B cell (primary cell): Measurements from ENCODE around the gene FANCI. TPM values are rescaled to one million over a fixed set of nuclear protein-coding genes. Genes with fewer than 3 reads are reported as not detected.

Source experiments
- ATAC-seq: fragments of 200-7000 bp; cut with Tn5 transposase; one replicate; pipeline ENCODE4 v1.10.0; 2021; ENCODE audit warnings: low read depth, mild to moderate bottlenecking, moderate number of reproducible peaks, moderate library complexity
- CTCF ChIA-PET: fragments of 350-600 bp; sonication (Branson Sonifier 250); formaldehyde crosslinking; loops from one replicate; lab custom pipeline; 2021; ENCODE audit warnings: antibody characterized with exemption, inconsistent platforms; lab: Charles Lee
- POLR2A ChIA-PET: fragments of 350-600 bp; sonication (Branson Sonifier 250); formaldehyde crosslinking; loops from one replicate; lab custom pipeline; 2021; ENCODE audit warnings: antibody characterized with exemption; lab: Charles Lee
- DNase-seq: peaks from one replicate; pipeline ENCODE4 v3.0.0; 2013
- H2AFZ ChIP-seq: 2 replicates; pipeline ENCODE4 v1.6.1; 2012; ENCODE audit warnings: mild to moderate bottlenecking, low read depth, low read length; ENCODE audit not compliant: insufficient read depth, poor library complexity, severe bottlenecking
- H3K27ac ChIP-seq, 2 donors: 1 replicate in 1 of 2; 2 replicates in 1 of 2; pipeline ENCODE4 v1.5.1; 2012 to 2013; ENCODE audit warnings: low read length in 2 of 2, mild to moderate bottlenecking in 2 of 2, moderate library complexity in 1 of 2
- H3K27me3 ChIP-seq, 4 experiments: fragments of 200-600 bp in 1 of 4; sonication (generic) in 1 of 4; replicated peaks in 1 of 4; 1 replicate in 2 of 4; 2 replicates in 2 of 4; pipeline versions ENCODE4 v1.6.1 to v1.7.0; 2013 to 2016; ENCODE audit warnings: low read length in 3 of 4, mild to moderate bottlenecking in 2 of 4, mixed read lengths in 1 of 4, moderate library complexity in 1 of 4; ENCODE audit not compliant: insufficient read depth in 4 of 4, control insufficient read depth in 3 of 4; ENCODE audit errors: control extremely low read depth in 1 of 4
- H3K36me3 ChIP-seq, 2 experiments: replicated peaks in 1 of 2; 1 replicate in 1 of 2; 2 replicates in 1 of 2; pipeline versions ENCODE4 v1.6.1 to v1.7.1; 2013; ENCODE audit warnings: low read length in 1 of 2; ENCODE audit not compliant: insufficient read depth in 2 of 2, control insufficient read depth in 1 of 2; ENCODE audit errors: control extremely low read depth in 1 of 2, extremely low read depth in 1 of 2
- H3K4me1 ChIP-seq, 2 donors: fragments of 200-600 bp in 1 of 2; sonication (generic) in 1 of 2; 1 replicate in 1 of 2; 2 replicates in 1 of 2; pipeline versions ENCODE4 v1.5.1 to v1.6.1; 2013 to 2017; ENCODE audit warnings: low read length in 2 of 2; ENCODE audit not compliant: control insufficient read depth in 2 of 2, insufficient read depth in 2 of 2
- H3K4me2 ChIP-seq: replicated peaks from 2 replicates; pipeline ENCODE3; 2012; ENCODE audit warnings: mild to moderate bottlenecking, low read depth, low read length; ENCODE audit not compliant: poor library complexity, severe bottlenecking
- H3K4me3 ChIP-seq, 5 experiments: fragments of 200-600 bp in 1 of 5; sonication (generic) in 1 of 5; 1 replicate in 3 of 5; 2 replicates in 2 of 5; pipeline versions ENCODE4 v1.5.1 to v1.7.0; 2011 to 2016; ENCODE audit warnings: low read length in 4 of 5, mild to moderate bottlenecking in 4 of 5, low read depth in 2 of 5, control low read depth in 1 of 5, moderate library complexity in 1 of 5; ENCODE audit not compliant: insufficient read depth in 1 of 5; ENCODE audit errors: control extremely low read depth in 1 of 5, extremely low read depth in 1 of 5
- H3K79me2 ChIP-seq: fragments of 200-600 bp; sonication (generic); one replicate; pipeline ENCODE4 v1.6.0; 2016; ENCODE audit warnings: low read length; ENCODE audit not compliant: control insufficient read depth, insufficient read depth
- H3K9ac ChIP-seq: fragments of 200-600 bp; sonication (generic); 2 replicates; pipeline ENCODE4 v1.6.1; 2017; ENCODE audit warnings: mild to moderate bottlenecking, low read length, moderate library complexity
- H3K9me3 ChIP-seq, 3 donors: one replicate each; pipeline versions ENCODE4 v1.6.1 to v1.7.1; 2013; ENCODE audit warnings: low read length in 2 of 3; ENCODE audit not compliant: control insufficient read depth in 2 of 3, insufficient read depth in 1 of 3; ENCODE audit errors: control extremely low read depth in 1 of 3
- H4K20me1 ChIP-seq: 2 replicates; pipeline ENCODE4 v1.6.0; 2012; ENCODE audit warnings: mild to moderate bottlenecking, low read length; ENCODE audit not compliant: insufficient read depth, control insufficient read depth, poor library complexity, severe bottlenecking
- H3K27ac Mint-ChIP-seq: one replicate; pipeline ENCODE4 v1.8.0; 2021; ENCODE audit warnings: mixed read lengths
- H3K27me3 Mint-ChIP-seq: one replicate; pipeline ENCODE4 v1.8.0; 2021; ENCODE audit warnings: mixed read lengths
- H3K4me1 Mint-ChIP-seq: one replicate; pipeline ENCODE4 v1.8.0; 2021; ENCODE audit warnings: mixed read lengths
- H3K4me3 Mint-ChIP-seq: one replicate; pipeline ENCODE4 v1.8.0; 2021; ENCODE audit warnings: mixed read lengths
- H3K9me3 Mint-ChIP-seq: one replicate; pipeline ENCODE4 v1.8.0; 2022; ENCODE audit warnings: mixed read lengths; ENCODE audit not compliant: insufficient read depth
- EZH2 ChIP-seq: IDR thresholded peaks from 2 replicates; pipeline ENCODE4 v1.6.1; 2012; ENCODE audit warnings: borderline replicate concordance, low read depth, mild to moderate bottlenecking, moderate library complexity, low read length; ENCODE audit not compliant: insufficient read depth, poor library complexity, severe bottlenecking
- WGBS: methylation state at CpG from one replicate; pipeline ENCODE4 v1.1.5; 2013; ENCODE audit warnings: missing lambda C conversion rate; ENCODE audit not compliant: insufficient coverage; 5-methylcytosine and 5-hydroxymethylcytosine counted together
- intact Hi-C: fragments of 100-400 bp; cut with micrococcal nuclease; formaldehyde crosslinking; loops from one replicate; pipeline ENCODE4 v1.10.0; 2022
- polyA plus RNA-seq: library from polyadenylated mRNA; depleted of rRNA; stranded (reverse); fragments of >200 nt; gene quantifications from 2 replicates; pipeline ENCODE4 v1.2.3, GENCODE V29; 2012
- total RNA-seq, 2 donors: library from RNA; stranded (reverse); fragments of 120-200 nt in 1 of 2; gene quantifications; 1 replicate in 1 of 2; 2 replicates in 1 of 2; pipeline versions ENCODE4 v1.2.3 to v1.2.4, GENCODE V29; 2013 to 2022
- TF ChIP-seq, protein P1 (sequence below): fragments of 200-600 bp; IDR thresholded peaks from one replicate; pipeline ENCODE4 v1.8.0; 2022; ENCODE audit warnings: antibody characterized with exemption, mild to moderate bottlenecking

FANCI gene
- total and polyA plus RNA-seq, 2 donors (not counting 1 experiment from before 2014, with no cell fraction given), result 2.7 to 14.2 TPM

DNA sequence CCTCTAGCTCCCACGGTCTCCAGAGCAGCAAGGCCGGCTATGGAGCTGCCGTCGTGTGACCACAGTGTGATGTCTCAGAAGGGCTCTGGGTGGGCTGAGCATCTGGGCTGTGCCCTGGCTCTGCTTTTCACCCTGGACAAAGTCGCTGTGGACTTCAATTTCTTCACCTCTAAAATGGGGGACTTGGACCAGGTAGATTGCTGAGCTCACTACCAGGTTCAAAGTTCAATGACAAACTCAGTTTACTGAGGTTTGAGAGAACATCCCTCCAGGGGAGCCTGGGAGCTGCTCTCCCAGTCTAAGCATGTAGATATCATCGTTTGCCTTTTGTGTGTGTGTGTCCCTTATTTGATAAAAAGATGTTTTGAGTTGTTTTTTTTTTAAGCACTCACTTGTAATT is 47.5 kb upstream of the FANCI start:
- POLR2A ChIA-PET, result no interaction called here
- intact Hi-C loops, result no loop called here
- WGBS, result 100% methylated on average over 1 of the region's 6 CpGs
- Histone ChIP-seq H4K20me1 (no peaks in the 10 kb centered on the region), H3K9me3 (no peaks in the 10 kb centered on the region), H3K27me3 (no peaks in the 10 kb centered on the region), H3K36me3 (peaks cover 2 to 45% of the 10 kb centered on the region in 2 experiments), H3K9ac (no peak overlapping the region), H3K4me1 (no peaks in the 10 kb centered on the region), H3K79me2 (no peaks in the 10 kb centered on the region), H3K4me2 (no peak overlapping the region), H3K27ac (no peak overlapping the region), H2AFZ (no peak overlapping the region), H3K4me3 (no peak overlapping the region)
- DNase-seq, result no peak
- TF ChIP-seq EZH2, result no peak
- TF ChIP-seq, protein P1, sequence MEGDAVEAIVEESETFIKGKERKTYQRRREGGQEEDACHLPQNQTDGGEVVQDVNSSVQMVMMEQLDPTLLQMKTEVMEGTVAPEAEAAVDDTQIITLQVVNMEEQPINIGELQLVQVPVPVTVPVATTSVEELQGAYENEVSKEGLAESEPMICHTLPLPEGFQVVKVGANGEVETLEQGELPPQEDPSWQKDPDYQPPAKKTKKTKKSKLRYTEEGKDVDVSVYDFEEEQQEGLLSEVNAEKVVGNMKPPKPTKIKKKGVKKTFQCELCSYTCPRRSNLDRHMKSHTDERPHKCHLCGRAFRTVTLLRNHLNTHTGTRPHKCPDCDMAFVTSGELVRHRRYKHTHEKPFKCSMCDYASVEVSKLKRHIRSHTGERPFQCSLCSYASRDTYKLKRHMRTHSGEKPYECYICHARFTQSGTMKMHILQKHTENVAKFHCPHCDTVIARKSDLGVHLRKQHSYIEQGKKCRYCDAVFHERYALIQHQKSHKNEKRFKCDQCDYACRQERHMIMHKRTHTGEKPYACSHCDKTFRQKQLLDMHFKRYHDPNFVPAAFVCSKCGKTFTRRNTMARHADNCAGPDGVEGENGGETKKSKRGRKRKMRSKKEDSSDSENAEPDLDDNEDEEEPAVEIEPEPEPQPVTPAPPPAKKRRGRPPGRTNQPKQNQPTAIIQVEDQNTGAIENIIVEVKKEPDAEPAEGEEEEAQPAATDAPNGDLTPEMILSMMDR, result no peak
- Mint-ChIP-seq H3K27me3 (no peaks in the 10 kb centered on the region), H3K4me1 (no peaks in the 10 kb centered on the region), H3K9me3 (no peaks in the 10 kb centered on the region), H3K4me3 (no peak overlapping the region), H3K27ac (no peak overlapping the region)
- CTCF ChIA-PET, result interaction anchor here (2.2 to 5.7 kb wide), 2 partner anchors 11 to 18 kb away, joined by 8 to 38 read pairs; no protein-coding TSS in a partner anchor
- ATAC-seq, result no peak

DNA sequence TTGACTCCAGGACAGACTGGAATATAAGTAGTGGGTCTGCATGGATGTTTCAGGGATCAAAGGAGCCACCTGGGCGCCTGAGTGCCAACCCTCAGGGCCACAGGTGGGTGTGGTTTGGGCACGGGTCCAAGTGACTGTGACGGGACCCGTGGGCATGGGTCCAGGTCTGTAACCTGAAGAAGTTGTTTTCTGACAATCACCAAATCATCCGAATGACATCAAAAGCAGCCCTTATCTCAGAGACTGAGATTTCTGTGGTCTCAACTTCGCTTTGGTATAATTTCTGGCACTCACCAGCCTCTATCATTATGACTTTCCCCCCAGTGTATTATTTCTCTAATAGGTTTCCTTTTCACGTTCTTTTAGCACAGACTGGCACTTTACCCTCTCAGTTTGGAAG is 46.8 kb upstream of the FANCI start:
- no peaks in the 10 kb centered on the region for H3K9me3 ChIP-seq
- no peak overlapping the region for H3K4me3 ChIP-seq
- ATAC-seq (no peak), DNase-seq (no peak)
- no peak overlapping the region for H3K27ac ChIP-seq
- no peaks in the 10 kb centered on the region for H3K9me3 Mint-ChIP-seq
- no peak overlapping the region for H2AFZ ChIP-seq
- peaks cover 2 to 41% of the 10 kb centered on the region in 2 experiments for H3K36me3 ChIP-seq
- POLR2A ChIA-PET, result no interaction called here
- H3K27me3 ChIP-seq, result no peaks in the 10 kb centered on the region
- intact Hi-C loops, result no loop called here
- no peak for TF ChIP-seq EZH2
- TF ChIP-seq, protein P1, result no peak
- H3K4me3 Mint-ChIP-seq, result no peak overlapping the region
- no peaks in the 10 kb centered on the region for H3K4me1 Mint-ChIP-seq
- H3K4me2 ChIP-seq, result no peak overlapping the region
- H3K9ac ChIP-seq, result no peak overlapping the region
- H3K27me3 Mint-ChIP-seq, result no peaks in the 10 kb centered on the region
- H3K4me1 ChIP-seq, result no peaks in the 10 kb centered on the region
- no peaks in the 10 kb centered on the region for H3K79me2 ChIP-seq
- WGBS, result 95% methylated on average over 5 of the region's 7 CpGs
- H4K20me1 ChIP-seq, result no peaks in the 10 kb centered on the region
- H3K27ac Mint-ChIP-seq, result no peak overlapping the region
- CTCF ChIA-PET, result interaction anchor here (5.7 kb wide), 1 partner anchor 10 kb away, joined by 38 read pairs; no protein-coding TSS in a partner anchor
